HFFc6 (cell line): ENCODE data around the gene SAE1. TPM values are rescaled to one million over a fixed set of nuclear protein-coding genes. Genes with fewer than 3 reads are reported as not detected.
A peak's percentile ranks its signal among the peaks of the same experiment; 100 is the strongest.
"Not testable (repeated sequence)": the region's sequence is repeated elsewhere in the genome, so short reads cannot be mapped to it uniquely, and the experiment has no call there.

Experiments
- DNase-seq: peaks from one replicate; pipeline ENCODE4 v3.0.0-alpha.2; 2018
- H3K27ac Mint-ChIP-seq: 2 replicates; pipeline ENCODE4 v1.8.0; 2020; ENCODE audit warnings: mild to moderate bottlenecking, mixed read lengths
- H3K27me3 Mint-ChIP-seq: 2 replicates; pipeline ENCODE4 v1.8.0; 2021; ENCODE audit warnings: mild to moderate bottlenecking, moderate library complexity, mixed read lengths; ENCODE audit not compliant: insufficient read depth
- H3K36me3 Mint-ChIP-seq: 2 replicates; pipeline ENCODE4 v1.8.0; 2021; ENCODE audit warnings: low read depth, mixed read lengths
- H3K4me1 Mint-ChIP-seq: 2 replicates; pipeline ENCODE4 v1.8.0; 2020; ENCODE audit warnings: low read depth, mixed read lengths
- H3K4me3 Mint-ChIP-seq: 2 replicates; pipeline ENCODE4 v1.8.0; 2020; ENCODE audit warnings: mild to moderate bottlenecking, moderate library complexity, mixed read lengths
- H3K9me3 Mint-ChIP-seq: 2 replicates; pipeline ENCODE4 v1.8.0; 2020; ENCODE audit warnings: mild to moderate bottlenecking, mixed read lengths
- CTCF ChIP-seq: fragments of 200-600 bp; sonication (generic); IDR thresholded peaks from 2 replicates; pipeline ENCODE4 v1.5.0; 2021; ENCODE audit warnings: antibody characterized with exemption, mild to moderate bottlenecking
- total RNA-seq, 6 experiments: library from RNA; stranded (reverse); fragmentation: NEBNext Ultra II Directional; extraction: Animal tissue kit (Norgen Biotek cat#: 25700); gene quantifications; 2 replicates in 1 of 6; 3 replicates in 5 of 6; pipeline ENCODE4 v1.2.3, GENCODE V29; 2021

The SAE1 gene
- total RNA-seq, 6 experiments from 2014 or later = 158 to 181 (median 175) TPM

- H3K4me1 Mint-ChIP-seq = peaks cover 13% of the 10 kb centered on the region
- TF ChIP-seq CTCF = no peak
- peaks cover 7% of the 10 kb centered on the region for H3K27me3 Mint-ChIP-seq
- no peak overlapping the region for H3K27ac Mint-ChIP-seq
- H3K4me3 Mint-ChIP-seq = no peak overlapping the region
- DNase-seq = peak; percentile 52
- H3K9me3 Mint-ChIP-seq = no peaks in the 10 kb centered on the region
- no peaks in the 10 kb centered on the region for H3K36me3 Mint-ChIP-seq
These were observed 110.6 kb downstream of the SAE1 start for GRCh38 chr19:47240996-47241918.

GRCh38 chr19:47241919-47242577, 111.4 kb downstream of the SAE1 start:
- Mint-ChIP-seq H3K27me3 (peaks cover 7% of the 10 kb centered on the region), H3K4me3 (no peak overlapping the region), H3K4me1 (peaks cover 13% of the 10 kb centered on the region), H3K27ac (no peak overlapping the region), H3K9me3 (no peaks in the 10 kb centered on the region), H3K36me3 (no peaks in the 10 kb centered on the region)
- TF ChIP-seq CTCF = no peak
- DNase-seq = no peak

- Mint-ChIP-seq H3K9me3 (no peaks in the 10 kb centered on the region), H3K36me3 (no peaks in the 10 kb centered on the region), H3K27me3 (peaks cover 7% of the 10 kb centered on the region), H3K27ac (peak overlapping the region; percentile 90), H3K4me1 (peaks cover 20% of the 10 kb centered on the region), H3K4me3 (peak overlapping the region; percentile 83)
- no peak for TF ChIP-seq CTCF
- no peak for DNase-seq
These were observed 112.7 kb downstream of the SAE1 start for GRCh38 chr19:47243364-47243775.

- H3K27ac Mint-ChIP-seq = peak overlapping the region; percentile 90
- H3K9me3 Mint-ChIP-seq = no peaks in the 10 kb centered on the region
- DNase-seq = peak; percentile 96
- no peaks in the 10 kb centered on the region for H3K36me3 Mint-ChIP-seq
- H3K4me1 Mint-ChIP-seq = peaks cover 17% of the 10 kb centered on the region
- H3K4me3 Mint-ChIP-seq = peak overlapping the region; percentile 83
- peak; percentile 99 for TF ChIP-seq CTCF
- peaks cover 4% of the 10 kb centered on the region for H3K27me3 Mint-ChIP-seq
These were observed 113.3 kb downstream of the SAE1 start for GRCh38 chr19:47243776-47244547.

- no peaks in the 10 kb centered on the region for H3K9me3 Mint-ChIP-seq
- H3K4me3 Mint-ChIP-seq = no peak overlapping the region
- peak; percentile 98 for TF ChIP-seq CTCF
- peak overlapping the region; percentile 34; the same call in 1 of the 2 replicates for H3K27ac Mint-ChIP-seq
- peaks cover 4% of the 10 kb centered on the region for H3K27me3 Mint-ChIP-seq
- no peaks in the 10 kb centered on the region for H3K36me3 Mint-ChIP-seq
- H3K4me1 Mint-ChIP-seq = peaks cover 23% of the 10 kb centered on the region
- peak; percentile 65 for DNase-seq
These were observed 116.8 kb downstream of the SAE1 start for GRCh38 chr19:47247308-47247990.

GRCh38 chr19:47253016-47253415, 122.4 kb downstream of the SAE1 start:
- not testable (repeated sequence) for H3K36me3 Mint-ChIP-seq, H3K9me3 Mint-ChIP-seq, H3K27me3 Mint-ChIP-seq, DNase-seq
- Mint-ChIP-seq H3K4me3 (peak overlapping the region; percentile 60; the same call in 1 of the 2 replicates), H3K4me1 (peaks cover 32% of the 10 kb centered on the region), H3K27ac (peak overlapping the region; percentile 74)
